HFF-Myc (cell line): Measurements from ENCODE around the gene ABT1.

Experiments
- DNase-seq: peaks from one replicate; pipeline ENCODE4 v3.0.0-alpha.2; 2011; ENCODE audit warnings: low read depth; ENCODE audit errors: extremely low read depth
- H3K4me3 ChIP-seq: replicated peaks from 2 replicates; pipeline ENCODE4 v1.5.1; 2011; ENCODE audit warnings: low read depth, mild to moderate bottlenecking, control low read depth, low read length
- CTCF ChIP-seq: IDR thresholded peaks from 2 replicates; pipeline ENCODE4 v1.5.1; 2012; ENCODE audit warnings: mild to moderate bottlenecking, low read depth, low read length, control low read depth; ENCODE audit errors: missing control alignments

The ABT1 gene

GRCh38 chr6:26581164-26581915 is 15.4 kb upstream of the ABT1 start:
- TF ChIP-seq CTCF: no peak
- no peak overlapping the region for H3K4me3 ChIP-seq

GRCh38 chr6:26588965-26589364 is 7.8 kb upstream of the ABT1 start:
- no peak for DNase-seq
- H3K4me3 ChIP-seq: no peak overlapping the region
- no peak for TF ChIP-seq CTCF

More at GRCh38 chr6:26581164-26581915, 15.4 kb upstream of the ABT1 start:
- DNase-seq: no peak

DNA sequence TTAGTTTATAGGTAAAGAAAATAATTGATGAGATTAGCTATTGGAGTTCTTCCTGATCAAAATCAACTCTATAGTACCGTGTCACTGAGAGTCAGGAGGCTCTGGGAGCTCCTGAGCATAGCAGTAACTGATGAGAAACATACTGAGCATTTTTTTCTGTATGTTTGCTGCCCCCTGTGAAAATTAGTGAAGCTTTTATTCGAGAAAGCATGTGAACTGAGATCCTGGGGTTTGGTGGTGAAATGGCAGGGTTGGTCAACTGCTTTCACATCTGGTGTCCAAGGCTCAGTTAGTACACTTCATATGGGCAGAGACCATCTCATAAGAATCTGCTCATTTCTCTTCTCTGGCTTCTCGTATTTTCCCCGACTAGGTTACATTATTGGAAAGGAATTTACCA is 4.1 kb upstream of the ABT1 start:
- DNase-seq: no peak

DNA sequence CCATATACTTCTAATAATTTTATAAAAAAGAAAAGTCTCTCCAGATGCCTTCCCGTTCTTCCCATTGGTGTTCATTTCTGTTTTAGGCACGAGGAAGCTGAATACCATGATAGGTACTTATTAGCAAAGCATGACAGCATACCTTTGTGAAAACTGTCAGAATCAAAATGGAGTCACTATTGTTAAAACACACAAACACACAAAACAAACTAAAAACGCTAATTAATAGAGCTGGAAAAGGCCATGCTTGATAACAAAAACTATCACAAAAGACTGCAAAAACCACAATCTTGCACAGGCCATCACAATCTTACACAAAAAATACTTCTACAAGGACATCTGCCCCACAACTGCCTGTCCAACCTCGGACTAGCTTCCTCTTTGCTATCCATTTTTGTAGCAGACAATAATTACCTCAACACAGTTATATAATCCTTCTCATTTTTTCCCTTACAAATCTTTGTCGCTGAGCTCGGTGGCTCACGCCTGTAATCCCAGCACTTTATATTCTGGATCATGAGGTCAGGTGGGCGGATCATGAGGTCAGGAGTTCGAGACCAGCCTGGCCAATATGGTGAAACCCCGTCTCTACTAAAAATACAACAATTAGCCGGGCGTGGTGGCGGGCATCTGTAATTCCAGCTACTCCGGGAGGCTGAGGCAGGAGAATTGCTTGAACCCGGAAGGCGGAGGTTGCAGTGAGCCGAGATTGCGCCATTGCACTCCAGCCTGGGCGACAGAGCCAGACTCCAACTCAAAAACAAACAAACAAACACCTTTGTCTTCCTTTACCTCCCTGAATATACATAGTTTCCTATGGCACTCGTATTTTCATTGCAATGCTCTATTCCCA is 3.2 kb upstream of the ABT1 start:
- DNase-seq: no peak
- TF ChIP-seq CTCF: no peak
- H3K4me3 ChIP-seq: no peak overlapping the region; the same call in 1 of the 2 replicates

More for the DNA sequence above, 4.1 kb upstream of the ABT1 start:
- no peak for TF ChIP-seq CTCF
- no peak overlapping the region for H3K4me3 ChIP-seq

- DNase-seq: no peak
- TF ChIP-seq CTCF: no peak
- H3K4me3 ChIP-seq: peak overlapping the region; percentile 14
These were observed 2.6 kb upstream of the ABT1 start for GRCh38 chr6:26594131-26594498.

- no peak for TF ChIP-seq CTCF
- peak overlapping the region; percentile 75 for H3K4me3 ChIP-seq
- peak; percentile 79 for DNase-seq
These were observed 1.8 kb upstream of the ABT1 start for GRCh38 chr6:26594730-26595632.
